GM18909 (cell line): ENCODE measurements around the gene RNF222.
"Not testable (repeated sequence)": the region's sequence is repeated elsewhere in the genome, so short reads cannot be mapped to it uniquely, and the experiment has no call there.

Source experiments
- ATAC-seq: cut with Tn5 transposase; IDR thresholded peaks from one replicate; pipeline ENCODE4 v1.9.1; 2021; ENCODE audit warnings: mild to moderate bottlenecking; ENCODE audit not compliant: unreplicated experiment, poor library complexity

The RNF222 gene

DNA sequence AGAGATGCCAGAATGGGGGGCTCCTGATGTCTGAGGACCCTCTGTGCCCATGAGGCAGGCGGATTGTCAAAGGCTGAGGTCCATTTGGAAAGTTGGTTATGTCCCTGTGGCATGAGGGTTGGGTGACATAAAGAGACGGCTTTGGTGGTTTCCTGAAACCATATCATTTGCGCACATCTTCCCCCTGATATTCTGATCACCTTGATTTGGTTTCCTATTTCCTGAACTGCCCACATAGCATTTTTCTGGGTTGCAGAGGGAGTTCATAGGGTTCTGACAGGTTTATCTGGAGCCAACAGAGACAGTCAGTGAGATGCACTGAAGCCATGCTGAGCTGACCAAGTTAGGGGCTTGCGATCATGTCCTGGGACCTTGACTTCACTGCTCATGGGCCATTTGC lies 15.7 kb upstream of the RNF222 start:
- no peak for ATAC-seq

DNA sequence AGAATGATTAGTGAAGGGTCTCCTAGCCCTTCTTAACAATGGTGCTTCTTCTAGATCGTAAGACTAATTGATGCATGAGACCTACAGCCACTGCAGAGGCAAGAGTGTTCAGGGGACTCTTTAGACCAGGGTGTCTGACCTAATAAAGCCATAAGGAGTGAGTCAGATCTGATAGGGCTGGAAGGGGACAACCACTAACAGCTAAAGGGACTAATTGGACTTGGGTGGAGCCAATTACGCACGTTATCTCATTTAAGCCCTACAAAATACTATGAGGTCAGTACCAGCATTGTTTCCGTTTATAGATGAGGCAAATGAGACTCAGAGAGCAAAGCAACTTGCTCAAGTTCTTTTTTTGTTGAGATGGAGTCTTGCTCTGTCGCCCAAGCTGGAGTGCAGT lies 14.5 kb upstream of the RNF222 start:
- ATAC-seq: no peak

DNA sequence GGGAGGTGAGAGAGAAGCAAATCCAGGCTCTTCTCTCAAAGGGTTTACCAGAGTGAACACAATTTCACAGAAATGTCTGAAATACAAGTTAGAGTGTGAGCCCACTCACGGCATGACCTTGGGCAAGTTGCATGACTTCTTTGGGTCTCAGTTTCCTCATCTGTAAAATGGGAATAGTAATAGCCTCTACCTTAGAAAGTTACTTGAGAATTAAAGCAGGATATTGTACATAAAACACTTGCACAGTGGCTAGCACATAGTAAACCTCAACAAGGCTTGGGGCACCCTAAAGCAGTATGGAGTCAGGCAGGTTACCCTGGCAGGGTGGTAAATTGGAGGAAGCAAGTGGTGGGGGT lies 13.2 kb upstream of the RNF222 start:
- no peak for ATAC-seq

DNA sequence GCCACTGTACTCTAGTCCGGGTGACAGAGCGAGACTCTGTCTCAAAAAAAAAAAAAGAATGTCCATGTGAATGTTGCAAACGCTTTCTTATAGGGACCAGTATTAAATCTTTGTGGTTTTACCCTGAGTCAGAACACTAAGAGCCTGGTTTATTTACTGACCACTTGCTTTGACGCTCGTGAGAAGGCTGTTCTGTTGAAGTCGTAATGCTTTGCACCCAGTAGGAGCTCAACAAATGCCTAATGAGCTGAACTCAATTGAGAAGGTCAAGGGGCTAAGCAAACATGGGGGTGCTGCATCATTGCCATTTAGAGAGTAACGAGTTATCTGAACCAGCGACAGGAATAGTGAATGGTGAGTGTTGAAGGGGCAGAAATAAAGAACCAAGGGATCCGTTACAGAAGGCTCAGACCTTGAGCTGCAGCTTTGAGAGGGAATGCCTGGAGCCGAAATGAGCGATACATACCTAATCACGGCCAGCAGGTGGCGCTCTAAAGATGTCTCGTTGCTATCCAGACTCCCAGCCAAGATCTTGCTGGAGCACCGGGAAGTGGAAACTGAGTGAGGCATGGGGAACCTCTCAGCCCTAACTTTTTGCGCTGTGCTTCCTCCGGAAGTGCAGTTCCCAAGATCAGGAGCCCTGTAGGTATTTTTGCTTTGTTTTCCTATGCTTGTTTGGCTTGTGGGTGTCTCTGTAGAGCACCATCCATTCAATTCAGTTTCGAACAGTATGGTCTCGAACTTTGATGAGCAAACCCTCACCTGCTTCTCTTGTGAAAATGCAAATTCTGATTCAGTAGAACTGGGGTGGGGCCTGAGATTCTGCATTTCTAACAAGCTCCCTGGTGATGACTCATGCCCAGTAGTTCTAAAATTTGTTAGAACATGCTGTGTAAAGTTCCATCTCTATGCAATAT lies 12.6 kb upstream of the RNF222 start:
- no peak for ATAC-seq

DNA sequence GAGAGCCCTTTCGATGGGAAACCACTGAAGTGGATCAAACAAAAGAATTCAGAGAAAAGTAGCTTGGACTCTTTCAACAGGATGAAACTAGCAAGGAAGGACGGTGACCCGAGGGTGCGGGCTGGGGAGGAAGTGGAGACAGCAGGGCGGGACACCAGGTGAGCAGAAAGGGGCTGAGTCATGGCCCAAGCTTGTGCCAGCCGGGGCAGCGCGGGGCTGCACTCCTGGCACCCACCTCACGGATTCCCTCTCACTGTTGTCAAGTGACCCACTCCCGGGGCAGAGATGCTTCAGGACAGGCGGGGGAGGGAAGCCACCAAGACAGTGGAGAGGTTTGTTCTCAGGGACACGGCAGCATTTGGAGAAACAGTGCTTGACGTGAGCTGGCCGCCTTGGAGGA lies 10.7 kb upstream of the RNF222 start:
- no peak for ATAC-seq

DNA sequence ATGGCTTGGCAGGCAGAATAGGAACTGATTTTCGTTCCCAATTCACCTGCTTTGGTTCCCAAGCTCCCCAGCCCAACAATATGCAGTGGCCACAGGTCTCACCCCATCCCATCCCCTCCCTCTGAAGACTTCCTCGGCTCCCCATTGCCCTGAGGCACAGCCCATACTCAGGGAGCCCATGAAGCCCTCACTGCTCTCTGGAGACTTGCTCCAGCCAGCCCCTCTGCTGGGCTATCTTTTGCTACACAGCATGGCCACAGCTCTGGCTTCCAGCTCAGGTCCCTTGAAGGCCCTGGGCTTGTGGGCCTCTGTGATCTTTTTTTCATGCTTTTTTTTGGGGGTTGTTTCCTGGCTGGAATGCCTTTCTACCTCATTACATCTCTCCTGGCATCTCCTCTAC lies 8.5 kb upstream of the RNF222 start:
- ATAC-seq: no peak

DNA sequence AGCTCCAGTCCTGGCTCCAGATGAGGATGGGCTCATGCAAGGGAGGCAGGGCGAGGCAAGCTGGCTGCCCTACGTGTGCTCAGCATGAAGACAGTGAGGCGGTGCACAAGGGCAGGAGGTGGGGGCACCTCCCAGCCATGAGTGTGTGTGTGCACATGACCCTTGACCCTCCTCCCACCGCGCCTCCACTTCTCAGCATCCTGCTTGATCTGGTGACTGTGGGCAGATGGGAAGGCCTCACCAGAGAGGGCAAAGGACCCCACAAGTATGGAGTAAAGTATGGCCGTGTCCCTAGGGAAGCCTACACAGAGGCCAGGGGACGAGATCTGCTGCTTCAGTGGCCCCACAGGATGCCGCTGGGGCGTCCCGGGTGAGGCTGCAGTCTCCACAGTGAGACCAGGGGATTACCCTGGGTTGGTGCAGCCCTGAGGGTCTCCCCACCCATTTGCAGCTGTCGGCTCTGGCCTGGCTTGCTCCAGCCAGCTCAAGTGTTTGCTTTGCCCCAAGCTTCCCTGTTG lies 7.9 kb upstream of the RNF222 start:
- no peak for ATAC-seq

DNA sequence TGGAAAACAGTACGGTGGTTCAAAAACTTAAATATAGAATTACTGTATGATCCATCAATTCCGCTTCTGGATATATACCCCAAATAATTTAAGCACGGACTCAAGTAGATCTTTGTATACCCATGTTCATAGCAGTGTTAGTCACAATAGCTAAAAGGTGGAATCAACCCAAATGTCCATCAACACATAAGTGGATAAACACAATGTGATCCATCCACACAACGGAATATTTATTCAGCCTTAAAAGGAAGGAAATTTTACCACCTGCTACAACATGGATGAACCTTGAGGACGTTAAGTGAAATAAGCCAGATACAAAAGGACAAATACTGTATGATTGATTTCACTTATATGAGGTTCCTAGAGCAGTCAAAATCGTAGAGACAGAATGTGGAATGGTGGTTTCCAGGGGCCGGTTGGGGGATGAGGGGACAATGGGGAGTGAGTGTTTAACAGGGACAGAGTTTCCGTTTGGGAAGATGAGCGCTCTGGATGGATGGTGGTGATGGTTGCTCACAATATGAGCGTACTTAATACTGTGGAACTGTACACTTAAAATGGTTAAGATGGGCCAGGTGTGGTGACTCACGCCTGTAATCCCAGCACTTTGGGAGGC lies 5.4 kb upstream of the RNF222 start:
- no peak for ATAC-seq

DNA sequence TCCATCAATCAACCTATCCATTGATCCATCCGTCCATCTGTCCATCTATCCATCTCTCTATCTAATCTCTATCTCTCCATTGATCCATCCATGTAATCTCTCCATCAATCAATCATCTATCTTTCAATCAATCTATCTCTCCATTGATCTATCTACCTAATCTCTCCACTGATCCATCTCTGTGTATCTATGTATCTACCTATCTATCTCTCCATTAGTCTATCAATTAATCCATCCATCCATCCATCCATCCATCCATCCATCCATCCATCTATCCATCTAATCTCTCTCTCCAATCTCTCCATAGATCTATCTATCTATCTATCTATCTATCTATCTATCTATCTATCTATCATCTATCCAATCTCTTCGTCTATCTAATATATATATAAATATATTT lies 3.5 kb upstream of the RNF222 start:
- no peak for ATAC-seq

DNA sequence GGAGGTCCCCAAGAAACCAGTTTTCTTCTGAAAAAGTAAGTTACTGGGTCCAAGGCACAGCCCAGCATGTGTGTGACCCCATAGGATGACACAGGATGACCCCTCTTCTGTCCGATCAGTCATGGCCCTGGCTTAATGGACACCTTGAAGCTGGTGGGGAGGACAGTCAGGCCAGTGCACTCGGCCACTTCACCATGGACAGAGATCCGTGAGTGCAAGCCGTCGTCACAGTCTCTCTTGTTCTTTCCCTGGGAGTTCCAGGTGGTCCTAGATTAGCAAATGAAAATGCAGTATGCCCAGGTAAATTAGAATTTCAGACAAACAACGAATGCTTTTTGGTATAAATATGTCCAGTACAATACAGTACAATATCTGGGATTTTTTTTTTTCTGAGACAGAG lies 1.4 kb upstream of the RNF222 start:
- no peak for ATAC-seq

DNA sequence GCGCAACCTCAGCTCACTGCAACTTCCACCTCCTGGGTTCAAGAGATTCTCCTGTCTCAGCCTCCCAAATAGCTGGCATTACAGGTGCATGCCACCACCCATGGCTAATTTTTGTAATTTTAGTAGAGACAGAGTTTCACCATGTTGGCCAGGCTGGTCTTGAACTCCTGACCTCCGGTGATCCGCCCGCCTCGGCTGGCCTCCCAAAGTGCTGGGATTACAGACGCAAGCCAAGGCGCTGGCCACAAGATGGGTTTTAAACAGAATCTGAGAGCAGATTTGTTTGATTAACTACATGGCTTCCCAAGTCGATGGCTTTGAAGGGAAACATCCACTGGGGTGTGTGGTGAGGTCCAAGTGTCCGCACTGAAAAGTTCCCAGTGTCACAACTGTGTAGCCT lies 3.1 kb downstream of the RNF222 start:
- ATAC-seq: not testable (repeated sequence)

DNA sequence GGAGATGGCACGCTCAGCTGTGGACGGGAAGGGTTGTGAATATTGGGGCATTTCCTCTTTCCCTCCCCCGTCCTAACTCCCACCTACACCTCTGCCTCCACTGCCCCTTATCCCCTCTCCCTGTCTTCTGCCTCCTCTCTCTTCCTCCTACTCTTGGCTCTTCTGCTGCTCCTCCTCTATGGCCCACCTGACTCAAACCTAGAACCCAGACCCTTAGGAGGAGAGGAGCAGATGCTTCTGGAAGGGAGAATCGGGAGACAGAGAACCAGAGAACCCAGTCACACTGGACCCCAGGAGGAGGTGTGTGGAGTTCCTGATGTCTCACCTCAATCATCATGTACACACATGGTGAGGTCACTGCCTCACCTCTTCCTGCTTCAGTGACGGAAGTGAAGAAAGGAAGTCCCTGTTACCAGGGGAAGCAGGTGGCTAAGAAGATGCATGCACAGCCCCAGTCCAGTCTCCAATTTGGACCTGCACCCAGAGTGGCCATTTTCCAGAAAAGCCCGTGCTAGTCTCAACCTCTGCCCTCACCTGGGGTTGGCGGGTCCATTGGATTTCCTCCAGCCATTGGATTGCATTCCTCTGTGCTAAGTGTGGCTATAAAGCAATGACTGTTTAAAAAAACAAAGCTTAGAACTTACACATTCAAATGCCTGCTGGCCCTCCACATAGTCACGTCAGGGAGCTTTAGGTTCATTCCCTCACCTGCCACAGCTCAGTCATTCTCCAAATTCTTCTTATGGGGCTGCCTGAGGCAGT lies 4.0 kb downstream of the RNF222 start:
- ATAC-seq: no peak

DNA sequence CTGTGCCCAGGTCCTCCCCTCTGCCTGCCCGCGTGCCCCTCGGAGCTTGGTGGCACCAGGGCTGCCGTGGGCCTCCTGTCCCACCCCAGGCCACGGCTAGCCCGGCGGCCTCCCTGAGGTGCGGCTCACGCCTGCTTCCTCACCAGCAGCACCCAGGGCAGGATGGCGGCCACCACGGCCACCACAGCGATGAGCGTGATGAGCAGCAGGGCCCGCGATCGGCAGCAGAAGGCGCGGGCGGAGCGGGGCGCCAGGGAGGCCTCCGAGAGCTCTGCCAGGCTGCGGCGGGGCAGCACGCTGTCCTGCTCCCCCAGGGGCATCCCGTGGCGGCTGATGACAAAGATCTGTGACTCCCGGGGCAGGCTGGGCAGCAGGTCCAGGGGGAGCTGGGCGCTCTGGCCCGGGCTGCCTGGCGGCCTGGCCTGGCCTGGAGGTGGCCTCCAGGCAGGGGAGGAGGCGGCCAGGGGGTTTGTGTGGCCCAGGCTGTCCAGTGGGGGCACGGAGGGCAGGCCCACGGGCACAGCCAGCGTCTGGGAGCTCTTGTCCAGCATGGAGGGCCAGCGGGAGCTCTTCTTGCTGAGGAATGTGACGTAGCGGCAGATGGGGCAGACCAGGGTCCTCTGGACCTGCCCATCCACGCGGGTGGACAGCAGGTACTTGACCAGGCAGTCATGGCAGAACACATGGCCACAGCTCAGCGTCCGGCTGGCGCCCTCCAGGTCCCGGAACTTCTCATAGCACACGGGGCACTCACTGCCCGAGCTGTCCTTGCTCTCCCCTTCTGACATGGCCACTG lies 4.8 kb downstream of the RNF222 start:
- ATAC-seq: no peak

DNA sequence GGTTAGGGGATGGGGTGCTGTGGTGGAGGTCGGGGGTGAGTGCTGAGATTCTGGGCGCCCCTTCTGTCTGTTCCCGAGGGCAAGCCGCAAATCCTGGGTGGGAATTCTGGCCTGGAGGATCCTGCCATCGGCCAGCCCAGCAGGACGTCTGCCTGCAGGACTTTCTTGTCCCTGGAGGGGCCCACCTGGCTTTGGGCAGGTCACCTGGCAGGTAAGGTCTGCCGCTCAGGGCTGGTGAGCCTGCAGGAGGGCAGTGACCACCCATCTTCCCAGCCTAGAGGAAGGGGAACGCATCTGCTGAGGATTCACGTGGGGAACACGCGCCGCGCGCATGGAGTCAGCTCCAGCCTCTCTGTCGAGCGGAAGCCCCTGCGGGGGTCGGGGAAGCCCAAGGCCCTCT lies 5.4 kb downstream of the RNF222 start:
- no peak for ATAC-seq

DNA sequence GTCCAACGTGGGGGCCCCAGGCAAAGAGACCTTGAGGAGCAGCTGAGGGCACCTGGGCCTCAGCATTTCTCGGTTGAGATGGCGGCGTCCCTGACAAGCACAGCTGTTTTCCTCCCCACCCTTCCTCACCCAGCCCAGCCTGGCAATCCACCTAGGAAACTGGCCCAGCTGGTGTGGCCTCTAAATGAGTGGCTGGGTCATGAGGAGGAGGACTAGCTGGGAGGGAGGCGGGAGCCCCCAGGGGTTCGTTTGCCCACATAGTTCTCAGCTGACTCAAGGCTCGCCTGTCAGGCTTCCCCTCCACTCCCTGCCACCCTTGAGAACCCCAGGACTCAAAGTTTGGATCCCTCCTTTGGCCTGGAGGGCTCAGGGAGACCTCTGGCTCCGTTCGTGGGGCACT lies 5.9 kb downstream of the RNF222 start:
- no peak for ATAC-seq

DNA sequence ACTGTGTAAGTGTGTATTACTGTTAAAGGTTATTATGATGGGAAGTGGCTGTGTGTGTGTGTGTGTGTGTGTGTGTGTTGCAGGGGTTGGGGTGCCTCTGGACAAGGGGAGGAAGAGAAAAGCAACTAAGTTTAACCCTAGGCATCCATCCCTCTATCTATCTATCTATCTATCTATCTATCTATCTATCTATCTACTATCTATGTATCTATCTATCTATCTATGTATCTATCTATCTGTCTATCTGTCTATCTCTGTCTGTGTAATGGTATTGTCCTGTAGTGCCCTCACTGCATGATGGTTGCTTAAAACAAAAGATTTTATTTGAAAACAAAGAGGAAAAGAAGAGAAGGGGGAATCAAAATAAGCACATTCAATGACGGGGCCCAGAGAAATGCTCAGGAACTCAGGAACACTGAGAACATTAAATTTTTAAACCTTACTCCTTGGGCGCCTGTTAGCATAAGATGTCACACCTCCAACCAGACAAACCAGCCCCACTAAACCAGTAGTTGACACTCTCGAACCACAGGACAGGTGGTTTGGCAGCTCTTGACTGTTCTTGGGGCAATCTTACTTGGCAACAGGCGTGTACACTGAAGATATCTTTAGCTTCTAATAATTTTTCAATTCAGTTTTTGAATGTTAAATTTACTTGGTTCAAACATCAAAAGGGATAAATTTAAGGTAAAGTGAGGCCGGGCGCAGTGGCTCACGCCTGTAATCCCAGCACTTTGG lies 9.5 kb downstream of the RNF222 start:
- ATAC-seq: no peak

DNA sequence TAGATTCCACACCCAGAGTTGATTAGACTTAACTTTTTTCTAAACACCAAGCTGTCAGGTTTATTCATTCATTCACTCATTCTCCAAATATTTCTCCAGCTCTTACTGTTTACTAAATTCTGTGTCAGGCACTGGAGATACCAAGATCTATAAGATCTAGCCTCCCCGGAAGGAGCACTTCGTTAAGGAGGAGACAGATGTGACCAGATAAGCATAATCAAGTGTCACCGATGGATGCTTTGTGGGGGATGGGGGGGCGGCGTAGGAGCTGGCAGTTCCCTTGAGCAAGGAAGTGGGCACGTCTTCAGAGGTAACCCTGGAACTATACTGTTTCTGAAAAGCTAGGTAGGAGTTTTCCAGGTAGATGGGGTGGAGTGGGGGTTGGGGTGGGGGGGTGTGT lies 10.8 kb downstream of the RNF222 start:
- no peak for ATAC-seq

DNA sequence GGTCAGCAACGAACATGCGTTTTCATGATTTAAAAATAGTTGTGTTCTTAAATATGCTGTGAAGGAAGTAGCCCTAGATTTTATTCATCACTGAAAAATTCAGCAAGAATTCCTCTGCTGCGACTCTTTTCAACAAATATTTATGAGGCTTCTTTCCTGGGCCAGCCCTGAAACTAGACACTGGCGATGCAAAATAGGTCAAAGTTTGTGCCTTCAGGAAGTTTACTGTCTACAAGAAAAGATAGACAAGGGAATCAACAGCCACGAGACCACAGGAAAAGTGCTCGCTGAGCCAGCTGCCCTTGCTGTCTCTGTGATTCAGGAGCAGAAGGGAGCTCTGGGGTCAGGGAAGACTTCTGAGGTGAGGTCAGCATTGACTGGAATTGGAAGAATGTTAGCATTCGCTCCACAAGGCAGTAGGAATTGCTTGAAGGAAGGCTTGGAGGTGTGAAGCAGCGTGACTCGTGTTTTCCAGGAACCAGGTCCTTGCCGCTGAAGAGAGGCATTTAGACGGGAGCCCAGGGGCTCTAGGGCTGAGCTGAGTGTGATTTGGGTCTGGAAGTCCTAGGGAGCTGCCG lies 12.7 kb downstream of the RNF222 start:
- no peak for ATAC-seq

DNA sequence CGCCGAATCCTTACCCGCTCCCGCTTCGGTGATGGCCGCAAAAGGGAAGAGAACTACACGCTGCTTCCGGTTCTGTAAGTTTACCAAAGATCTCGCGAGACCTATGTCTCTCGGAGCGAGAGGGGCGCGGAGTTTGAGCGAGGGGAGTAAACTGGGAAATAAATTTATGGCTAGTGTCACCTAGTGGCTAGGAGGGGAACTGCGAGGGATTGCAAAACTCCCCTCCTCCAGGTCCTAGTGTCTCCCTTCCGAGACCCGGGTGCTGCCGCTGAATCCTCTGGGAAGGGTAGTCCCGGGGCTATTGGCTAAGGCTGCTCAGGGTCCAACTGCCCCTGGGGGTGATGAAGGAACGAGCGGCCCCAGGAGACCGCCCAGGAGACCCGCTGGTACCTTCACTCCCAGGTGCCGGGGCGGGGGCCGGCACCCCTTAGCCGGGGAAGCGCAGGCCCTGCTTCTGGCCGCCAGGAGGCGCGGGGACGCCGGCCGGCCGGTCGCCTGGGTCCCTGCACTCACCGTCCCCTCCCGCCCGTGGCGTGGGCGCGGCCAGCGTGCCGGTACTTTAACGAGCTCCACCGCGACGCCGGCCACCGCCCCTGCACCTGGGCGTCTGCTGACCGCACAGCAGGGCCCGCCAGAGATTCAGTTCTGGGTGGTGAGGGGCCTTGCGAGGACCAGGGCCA lies 14.3 kb downstream of the RNF222 start, which contains the start of gene RPL26:
RPL26 (minus strand) TSS at position 51 of the 680 bp plus-strand sequence. CDS start 883 bp downstream, outside the sequence.
- ATAC-seq: peak; percentile 86
